Heart left ventricle (tissue), 16 donors: ENCODE results near the gene MEGF9. TPM values are rescaled to one million over a fixed set of nuclear protein-coding genes. Genes with fewer than 3 reads are reported as not detected.

Experiments used
- ATAC-seq, 4 donors: fragments of 200-7000 bp; cut with Tn5 transposase; one replicate each; pipeline ENCODE4 v1.9.1; 2020 to 2022; ENCODE audit warnings: moderate library complexity in 4 of 4, mild to moderate bottlenecking in 3 of 4, moderate number of reproducible peaks in 1 of 4
- DNase-seq, 5 donors: peaks; one replicate each; pipeline ENCODE4 v3.0.0-alpha.2; 2020
- H3K27ac ChIP-seq, 12 donors: fragments of 200-600 bp; sonication (generic) in 4 of 12; one replicate each; pipeline versions ENCODE4 v1.5.0 to v1.8.0; 2016 to 2022; ENCODE audit warnings: mild to moderate bottlenecking in 2 of 12
- H3K27me3 ChIP-seq, 9 donors: fragments of 200-600 bp; sonication (generic) in 2 of 9; one replicate each; pipeline versions ENCODE4 v1.5.1 to v1.8.0; 2016 to 2022; ENCODE audit warnings: mild to moderate bottlenecking in 3 of 9
- H3K36me3 ChIP-seq, 9 donors: fragments of 200-600 bp; sonication (generic) in 2 of 9; one replicate each; pipeline versions ENCODE4 v1.5.0 to v1.8.0; 2018 to 2022; ENCODE audit warnings: mild to moderate bottlenecking in 2 of 9
- H3K4me1 ChIP-seq, 12 donors: fragments of 200-600 bp; sonication (generic) in 4 of 12; one replicate each; pipeline versions ENCODE4 v1.5.0 to v1.8.0; 2016 to 2022; ENCODE audit warnings: mild to moderate bottlenecking in 3 of 12
- H3K4me3 ChIP-seq, 12 donors: fragments of 200-600 bp; sonication (generic) in 4 of 12; one replicate each; pipeline versions ENCODE4 v1.5.0 to v1.8.0; 2017 to 2022; ENCODE audit warnings: mild to moderate bottlenecking in 9 of 12, moderate library complexity in 4 of 12
- H3K9me3 ChIP-seq, 12 donors: fragments of 200-600 bp; sonication (generic) in 4 of 12; one replicate each; pipeline versions ENCODE4 v1.5.0 to v1.8.0; 2016 to 2022; ENCODE audit warnings: mild to moderate bottlenecking in 1 of 12
- POLR2A ChIP-seq, 2 donors: fragments of 450-650 bp; IDR thresholded peaks; one replicate each; pipeline ENCODE4 v1.6.1; 2017; ENCODE audit warnings: antibody characterized with exemption in 2 of 2, mild to moderate bottlenecking in 2 of 2, moderate library complexity in 2 of 2
- WGBS, 4 donors: extraction: QIAGEN DNeasy Blood & Tissue Kit in 2 of 4; methylation state at CpG; one replicate each; pipeline versions ENCODE4 v1.1.5 to v1.1.7; 2013 to 2018; 5-methylcytosine and 5-hydroxymethylcytosine counted together
- intact Hi-C, 10 donors: fragments of 100-400 bp; cut with DNase I; formaldehyde crosslinking; loops; one replicate each; pipeline versions ENCODE4 v1.11.1 to v1.14.2; 2022
- polyA plus RNA-seq, 2 donors: library from polyadenylated mRNA; stranded (reverse); fragments of 200-250 nt; gene quantifications; one replicate each; pipeline ENCODE4 v1.2.3, GENCODE V29; 2013
- total RNA-seq, 9 donors: library from RNA; depleted of rRNA in 2 of 9; stranded (reverse); fragments of >200 nt in 2 of 9; fragmentation: NEBNext Ultra II Directional in 3 of 9; extraction: Animal tissue kit (Norgen Biotek cat#: 25700) in 3 of 9; gene quantifications; one replicate each; pipeline versions ENCODE4 v1.1.0 to v1.2.4, GENCODE V29; 2016 to 2023
- TF ChIP-seq, protein P1 (sequence below), 12 donors: fragments of 200-600 bp; sonication (generic) in 4 of 12; IDR thresholded peaks; one replicate each; pipeline versions ENCODE4 v1.5.0 to v1.8.0; 2018 to 2022; ENCODE audit warnings: antibody characterized with exemption in 12 of 12, mild to moderate bottlenecking in 5 of 12
- donor health status: ischemic (EF 13 %, LVEDD 7.1; RV severe dilation, severe dysfunction).
- donor health status: healthy with polysubstance abuse.
- donor health status: DM: no; HTN: yes; CAD: no.
- donor health status: DM: no; HTN: no; CAD: no.
- donor health status: ischemic (EF 25% LVEDD 6.9; RV normal size, moderate dysfunction).
- donor health status: ischemic (EF 25% LVEDD 5.7; RV mildly dilated, moderate dysfunction).
- donor health status: healthy.
- donor health status: DM: yes; HTN: yes; CAD: no.
- donor health status: ischemic (EF 35%, LVEDD 5.7; RV mildly dilated, moderate dysfunction).
- donor health status: nonischemic (EF 11% LVEDD 7.7; RV severe dilation, severe dysfunction).
- donor health status: DM: yes; HTN: yes; CAD: no.
- donor health status: PGD.
- donor health status: ischemic (EF 29% LVEDD 5.4; RV normal size, mild dysfunction).
- donor health status: nonischemic (EF 23%, LVEDD 6.1; RV moderate dilation, normal function).

MEGF9 gene
- total and polyA plus RNA-seq, 11 donors: 2.2 to 46.0 (median 12.8) TPM

DNA sequence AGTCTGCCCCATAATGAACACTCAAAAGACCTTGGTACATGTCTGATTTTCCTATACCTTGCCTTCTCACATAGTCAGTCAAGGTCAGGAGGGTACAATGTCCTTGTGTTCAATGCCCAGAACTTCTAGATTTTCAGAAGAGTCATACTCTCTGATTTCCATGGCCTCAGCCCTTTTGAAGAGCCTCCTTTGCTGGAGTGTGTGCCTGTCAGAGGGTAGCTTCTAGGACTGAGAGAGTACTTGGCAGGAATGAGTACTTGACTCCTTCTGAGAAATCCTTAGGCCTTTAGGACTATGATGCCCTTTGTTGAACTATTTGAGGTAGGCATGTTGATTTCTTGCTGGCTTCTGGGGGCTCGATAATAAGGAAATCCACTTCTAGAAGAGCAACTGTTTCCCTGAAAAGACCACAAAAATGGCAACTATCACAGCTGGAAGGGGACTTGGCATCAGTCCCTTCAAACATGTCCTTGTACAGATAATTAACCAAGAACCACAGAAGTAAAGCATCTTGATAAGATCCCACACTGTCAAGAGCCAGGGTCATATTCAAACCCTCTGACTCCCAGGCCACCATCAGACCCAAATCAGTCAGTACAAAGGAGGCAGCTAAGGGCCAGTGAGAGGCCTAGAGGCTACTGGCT lies 10.6 kb upstream of the MEGF9 start:
- Histone ChIP-seq H3K4me3 (no peak overlapping the region), H3K4me1 (peaks cover 0 to 9% (median 0%) of the 10 kb centered on the region in 12 donors), H3K36me3 (no peaks in the 10 kb centered on the region), H3K27me3 (no peaks in the 10 kb centered on the region), H3K9me3 (no peaks in the 10 kb centered on the region), H3K27ac (no peak overlapping the region)
- DNase-seq (no peak), ATAC-seq (no peak)
- TF ChIP-seq, protein P1, sequence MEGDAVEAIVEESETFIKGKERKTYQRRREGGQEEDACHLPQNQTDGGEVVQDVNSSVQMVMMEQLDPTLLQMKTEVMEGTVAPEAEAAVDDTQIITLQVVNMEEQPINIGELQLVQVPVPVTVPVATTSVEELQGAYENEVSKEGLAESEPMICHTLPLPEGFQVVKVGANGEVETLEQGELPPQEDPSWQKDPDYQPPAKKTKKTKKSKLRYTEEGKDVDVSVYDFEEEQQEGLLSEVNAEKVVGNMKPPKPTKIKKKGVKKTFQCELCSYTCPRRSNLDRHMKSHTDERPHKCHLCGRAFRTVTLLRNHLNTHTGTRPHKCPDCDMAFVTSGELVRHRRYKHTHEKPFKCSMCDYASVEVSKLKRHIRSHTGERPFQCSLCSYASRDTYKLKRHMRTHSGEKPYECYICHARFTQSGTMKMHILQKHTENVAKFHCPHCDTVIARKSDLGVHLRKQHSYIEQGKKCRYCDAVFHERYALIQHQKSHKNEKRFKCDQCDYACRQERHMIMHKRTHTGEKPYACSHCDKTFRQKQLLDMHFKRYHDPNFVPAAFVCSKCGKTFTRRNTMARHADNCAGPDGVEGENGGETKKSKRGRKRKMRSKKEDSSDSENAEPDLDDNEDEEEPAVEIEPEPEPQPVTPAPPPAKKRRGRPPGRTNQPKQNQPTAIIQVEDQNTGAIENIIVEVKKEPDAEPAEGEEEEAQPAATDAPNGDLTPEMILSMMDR (IDR thresholded peaks at IDR 0.05): no peak
- TF ChIP-seq POLR2A (IDR thresholded peaks at IDR 0.05): no peak
- 80 to 88% (median 84%) methylated on average over 1 of the region's 1 CpG for WGBS, 4 donors
- intact Hi-C loops: no loop called here

DNA sequence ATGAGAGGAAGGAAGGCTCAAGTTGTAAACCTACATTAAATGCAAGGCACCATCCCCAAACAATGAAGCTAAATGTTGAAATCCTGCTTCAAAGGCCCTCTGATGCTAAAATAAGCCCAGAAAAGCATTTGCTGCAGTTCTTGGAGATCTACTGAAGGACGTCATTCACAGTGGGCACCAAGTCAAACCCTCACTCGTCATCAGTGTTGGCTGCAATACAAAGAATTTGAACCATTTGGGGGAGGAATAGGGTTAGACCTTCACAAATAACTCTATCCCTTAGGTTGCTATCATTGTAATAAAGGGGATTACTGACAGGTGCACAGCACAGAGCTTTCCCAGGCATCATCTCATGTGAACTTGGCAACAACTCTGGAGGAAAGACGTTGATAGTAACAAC lies 9.3 kb upstream of the MEGF9 start:
- no peak for DNase-seq
- Histone ChIP-seq H3K4me3 (no peak overlapping the region), H3K27me3 (no peaks in the 10 kb centered on the region), H3K27ac (no peak overlapping the region), H3K9me3 (no peaks in the 10 kb centered on the region), H3K4me1 (peaks cover 0 to 5% (median 0%) of the 10 kb centered on the region in 12 donors), H3K36me3 (no peaks in the 10 kb centered on the region)
- TF ChIP-seq, protein P1 (IDR thresholded peaks at IDR 0.05): no peak
- TF ChIP-seq POLR2A (IDR thresholded peaks at IDR 0.05): no peak
- peak in 3 of 4 donors; percentile 35 to 54 (median 52) for ATAC-seq
- 23 to 49% (median 33%) methylated on average over 3 of the region's 3 CpGs for WGBS, 4 donors
- intact Hi-C loops: no loop called here

DNA sequence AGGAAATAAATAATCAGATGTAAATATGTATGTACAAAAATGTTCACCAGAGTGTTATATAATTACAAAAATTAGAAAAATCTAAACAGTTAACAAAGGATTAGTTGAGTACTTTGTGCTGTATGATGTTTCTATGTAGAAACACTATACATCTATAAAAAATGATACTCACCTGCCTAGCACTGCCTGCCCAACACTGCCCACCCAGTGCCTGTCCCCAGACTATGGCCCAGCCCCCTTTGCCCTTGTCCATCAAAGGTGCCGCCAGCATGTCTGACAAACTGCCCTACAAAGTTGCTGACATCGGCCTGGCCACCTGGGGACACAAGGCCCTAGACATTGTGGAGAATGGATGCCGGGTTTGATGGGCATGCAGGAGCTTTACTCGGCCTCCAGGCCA lies 6.1 kb upstream of the MEGF9 start:
- H3K27ac ChIP-seq: no peak overlapping the region
- intact Hi-C loops: no loop called here
- peaks cover 0 to 7% (median 3%) of the 10 kb centered on the region in 12 donors for H3K4me1 ChIP-seq
- H3K27me3 ChIP-seq: no peaks in the 10 kb centered on the region
- no peaks in the 10 kb centered on the region for H3K9me3 ChIP-seq
- ATAC-seq: no peak
- no peaks in the 10 kb centered on the region for H3K36me3 ChIP-seq
- 96 to 100% (median 97%) methylated on average over 1 to 4 of the region's 4 CpGs for WGBS, 4 donors
- no peak overlapping the region for H3K4me3 ChIP-seq
- DNase-seq: no peak
- TF ChIP-seq, protein P1 (IDR thresholded peaks at IDR 0.05): no peak
- no peak for TF ChIP-seq POLR2A (IDR thresholded peaks at IDR 0.05)

- Histone ChIP-seq H3K36me3 (no peaks in the 10 kb centered on the region), H3K4me1 (peaks cover 0 to 17% (median 10%) of the 10 kb centered on the region in 12 donors), H3K9me3 (no peaks in the 10 kb centered on the region), H3K27ac (no peak overlapping the region), H3K4me3 (no peak overlapping the region), H3K27me3 (no peaks in the 10 kb centered on the region)
- intact Hi-C loops: loop anchor here in 6 of 10 donors (5.0 to 10.0 kb wide), 3 partner anchors 94 to 156 kb away; partner anchors contain the start of gene PHF19 (in 1 of the 6)
- ATAC-seq (no peak), DNase-seq (no peak)
- WGBS, 4 donors: 59 to 76% (median 68%) methylated on average over 3 of the region's 3 CpGs
- no peak for TF ChIP-seq POLR2A (IDR thresholded peaks at IDR 0.05)
- TF ChIP-seq, protein P1 (IDR thresholded peaks at IDR 0.05): no peak
Observed at GRCh38 chr9:120718316-120718715, 4.0 kb upstream of the MEGF9 start.
